ENCODE results near the gene ACVR1. TPM values are rescaled to one million over a fixed set of nuclear protein-coding genes. Genes with fewer than 3 reads are reported as not detected.

ACVR1 gene
- total and polyA plus RNA-seq, 2 experiments from 2014 or later = 8.9 to 21.5 TPM

- no peak overlapping the region for H3K27ac ChIP-seq (ENCODE audit: low read depth)
- H3K79me2 ChIP-seq (replicated peaks; ENCODE audit: insufficient read depth) = no peaks in the 10 kb centered on the region
- ATAC-seq (no peak), DNase-seq (ENCODE audit: low spot score) (no peak)
- H3F3A ChIP-seq (replicated peaks; ENCODE audit: low read depth) = 0 out of 2 replicates have a peak, but pooled peaks cover 3% of the 10 kb centered on the region
- H3K27me3 ChIP-seq (ENCODE audit: insufficient read depth) = no peaks in the 10 kb centered on the region
- Mint-ChIP-seq H3K27ac (no peak overlapping the region), H3K36me3 (ENCODE audit: low read depth) (no peaks in the 10 kb centered on the region), H3K4me3 (no peak overlapping the region), H3K27me3 (ENCODE audit: insufficient read depth, low read depth, poor library complexity) (peaks cover 2% of the 10 kb centered on the region), H3K4me1 (peaks cover 20% of the 10 kb centered on the region), H3K9me3 (no peaks in the 10 kb centered on the region)
- no peak overlapping the region for H3K4me3 ChIP-seq
- no peak for TF ChIP-seq REST (IDR thresholded peaks at IDR 0.05; ENCODE audit: unreplicated experiment)
- TF ChIP-seq NANOG (IDR thresholded peaks at IDR 0.05; ENCODE audit: borderline replicate concordance) = no peak
- no peak for TF ChIP-seq EZH2 (IDR thresholded peaks at IDR 0.05; ENCODE audit: low read depth, unreplicated experiment)
- TF ChIP-seq CTCF (conservative IDR thresholded peaks at IDR 0.05; ENCODE audit: low read depth in 2 of 2) = no peak
- TF ChIP-seq EZH2phosphoT487 (IDR thresholded peaks at IDR 0.05; ENCODE audit: unreplicated experiment) = no peak
- TF ChIP-seq JUNB (IDR thresholded peaks at IDR 0.05; ENCODE audit: unreplicated experiment) = no peak
- no peak for TF ChIP-seq POLR2AphosphoS5 (IDR thresholded peaks at IDR 0.05; ENCODE audit: low read depth)
- no peak for TF ChIP-seq ZNF462 (CRISPR knock-in tag; IDR thresholded peaks at IDR 0.05)
- no peak for TF ChIP-seq ZNF331 (CRISPR knock-in tag; IDR thresholded peaks at IDR 0.05; ENCODE audit: low read depth)
- no peak for TF ChIP-seq ZNF114 (CRISPR knock-in tag; IDR thresholded peaks at IDR 0.05)
- TF ChIP-seq CREB1 (CRISPR knock-in tag; IDR thresholded peaks at IDR 0.05; ENCODE audit: low read depth) = no peak
- TF ChIP-seq STAT1 (IDR thresholded peaks at IDR 0.05; ENCODE audit: unreplicated experiment) = no peak
- no peak for TF ChIP-seq ETS1 (IDR thresholded peaks at IDR 0.05)
- no peak overlapping the region for H3K4me2 ChIP-seq
- no peaks in the 10 kb centered on the region for H3K36me3 ChIP-seq (ENCODE audit: insufficient read depth)
- H3K9me2 ChIP-seq (ENCODE audit: insufficient read depth) = peaks cover 4% of the 10 kb centered on the region; the same call in 1 of the 2 replicates
- H4K20me1 ChIP-seq (replicated peaks; ENCODE audit: insufficient read depth) = no peaks in the 10 kb centered on the region
- peaks cover 17% of the 10 kb centered on the region for H3K4me1 ChIP-seq (ENCODE audit: insufficient read depth)
- no peak overlapping the region for H2AFZ ChIP-seq
Observed at GRCh38 chr2:157902692-157903091, 26.6 kb upstream of the ACVR1 start.

Measured in GM23338 (cell line).